ENCODE measurements around the gene TDG.
"Not testable (repeated sequence)": the region's sequence is repeated elsewhere in the genome, so short reads cannot be mapped to it uniquely, and the experiment has no call there.

TDG gene

DNA sequence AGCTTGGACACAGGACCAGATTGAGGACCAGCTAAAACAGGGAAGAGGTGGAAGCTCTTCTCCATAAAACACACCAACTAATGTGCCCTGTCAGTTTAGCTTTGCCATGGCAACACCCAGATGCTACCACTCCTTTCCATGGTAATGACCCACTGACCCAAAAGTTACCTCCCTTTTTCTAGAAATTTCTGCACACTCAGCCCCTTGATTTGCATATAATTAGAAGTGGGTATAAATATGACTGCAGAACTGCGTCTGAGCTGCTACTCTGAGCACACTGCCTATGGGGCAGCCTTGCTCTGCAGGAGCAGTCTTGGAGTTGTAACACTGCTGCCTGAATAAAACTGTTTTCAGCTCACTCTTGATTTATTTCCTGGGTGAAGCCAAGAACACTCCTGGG, 3.2 kb upstream of the TDG start:
- DNase-seq = no peak

DNA sequence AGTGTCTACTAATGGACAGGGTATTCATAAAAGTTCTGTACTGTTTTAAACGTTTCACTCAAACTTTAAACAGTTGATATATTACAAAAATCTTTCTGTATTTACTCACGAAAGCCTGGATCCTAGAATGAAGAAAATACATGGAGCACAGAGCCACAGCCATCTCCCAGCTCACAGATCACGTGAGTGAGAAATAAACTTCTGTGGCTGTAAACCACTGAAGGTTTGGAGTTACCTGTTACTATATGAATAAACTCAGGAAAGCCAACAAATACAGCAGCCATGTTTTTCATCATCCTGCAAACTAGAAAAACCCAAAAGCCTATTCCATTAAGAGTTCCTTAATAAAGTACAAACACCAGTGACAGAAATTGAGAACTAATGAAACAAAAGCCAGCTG, 867 bp upstream of the TDG start:
- DNase-seq = no peak

DNA sequence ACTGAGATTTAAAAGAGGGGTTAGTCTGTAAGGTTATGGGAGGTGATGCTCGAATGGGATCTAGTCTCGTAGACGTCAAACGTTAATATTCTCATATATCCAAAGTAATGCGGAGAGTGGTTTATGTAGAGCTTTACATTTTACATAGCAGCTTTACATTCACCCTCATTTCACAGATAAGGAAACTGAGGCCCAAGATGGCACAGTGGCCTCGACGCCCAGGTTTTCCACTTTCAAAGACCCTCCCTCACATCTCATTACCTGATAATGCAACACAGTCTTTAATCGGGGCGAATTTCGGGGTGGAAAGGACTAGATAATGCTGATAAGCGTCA, 450 bp upstream of the TDG start:
- no peak for DNase-seq

DNA sequence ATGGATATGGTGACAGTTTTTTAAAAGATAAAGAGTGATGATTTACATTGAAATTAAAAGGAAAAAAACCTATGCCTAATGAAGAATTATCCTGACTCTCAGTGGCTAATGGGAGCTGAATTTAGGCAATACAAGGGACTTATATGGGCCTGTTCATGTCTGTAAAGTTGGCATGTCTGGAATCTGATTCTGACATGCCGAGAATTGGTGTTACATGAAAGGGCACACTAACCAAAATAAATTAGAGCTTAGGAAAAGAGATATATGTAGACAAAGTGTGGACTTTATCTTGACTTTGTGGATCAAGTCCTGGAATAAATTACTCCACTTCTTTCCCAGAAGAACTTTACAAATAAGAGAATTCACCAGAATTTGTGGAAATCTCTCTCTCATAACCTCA, 1.1 kb downstream of the TDG start:
- DNase-seq = no peak

DNA sequence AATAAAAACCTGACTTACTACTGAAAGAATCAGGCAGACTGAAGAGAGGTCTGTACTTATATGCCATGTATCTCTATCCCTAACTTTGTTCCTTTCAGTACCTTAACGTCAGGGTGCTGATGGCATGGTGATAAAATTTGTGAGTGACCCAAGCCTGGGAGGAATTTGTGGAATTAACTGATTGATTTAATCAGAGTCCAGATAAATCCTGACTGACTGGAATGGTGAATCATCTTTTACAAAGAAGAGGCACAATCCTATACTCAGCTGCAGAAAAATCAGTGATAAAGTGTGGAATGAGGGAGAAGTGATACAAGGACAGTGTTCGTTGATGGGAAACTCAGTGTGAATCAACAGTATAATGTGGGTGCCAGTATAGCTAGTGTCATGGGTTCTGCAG, 3.7 kb downstream of the TDG start:
- no peak for DNase-seq

DNA sequence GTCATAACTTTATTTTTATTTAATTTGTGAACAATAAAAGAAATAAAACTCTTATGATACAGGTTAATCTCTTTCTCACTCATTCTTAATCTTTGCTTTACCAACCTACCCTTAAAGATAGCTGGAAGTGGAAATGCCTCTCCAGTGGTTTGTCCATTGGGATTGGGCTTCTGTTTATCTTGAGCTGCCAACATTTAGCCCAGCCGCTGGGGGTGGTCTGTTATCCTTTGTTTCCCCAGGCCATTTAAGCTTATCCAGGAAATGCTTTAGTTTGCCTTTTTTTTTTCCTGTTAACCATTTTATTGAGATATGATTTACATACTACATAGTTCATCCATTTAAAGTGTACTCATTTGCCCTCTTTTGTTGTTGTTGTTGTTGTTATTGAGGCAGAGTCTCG, 8.2 kb downstream of the TDG start:
- DNase-seq = no peak

DNA sequence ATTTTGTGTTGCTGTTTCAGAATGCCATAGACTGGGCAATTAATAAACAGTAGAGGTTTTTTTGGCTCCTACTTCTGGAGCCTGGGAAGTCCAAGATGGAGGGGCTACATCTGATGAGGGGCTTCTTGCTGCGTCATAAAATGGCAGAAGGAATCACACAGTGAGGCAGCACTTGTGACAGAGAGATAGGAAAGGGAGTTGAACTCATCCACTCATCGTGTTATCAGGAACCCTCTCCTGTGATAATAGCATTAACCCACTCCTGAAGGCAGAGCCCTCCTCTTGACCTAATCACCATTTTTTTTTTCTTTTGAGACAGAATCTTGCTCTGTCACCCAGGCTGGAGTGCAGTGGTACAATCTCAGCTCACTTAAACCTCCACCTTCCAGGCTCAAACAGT, 9.7 kb downstream of the TDG start:
- no peak for DNase-seq

DNA sequence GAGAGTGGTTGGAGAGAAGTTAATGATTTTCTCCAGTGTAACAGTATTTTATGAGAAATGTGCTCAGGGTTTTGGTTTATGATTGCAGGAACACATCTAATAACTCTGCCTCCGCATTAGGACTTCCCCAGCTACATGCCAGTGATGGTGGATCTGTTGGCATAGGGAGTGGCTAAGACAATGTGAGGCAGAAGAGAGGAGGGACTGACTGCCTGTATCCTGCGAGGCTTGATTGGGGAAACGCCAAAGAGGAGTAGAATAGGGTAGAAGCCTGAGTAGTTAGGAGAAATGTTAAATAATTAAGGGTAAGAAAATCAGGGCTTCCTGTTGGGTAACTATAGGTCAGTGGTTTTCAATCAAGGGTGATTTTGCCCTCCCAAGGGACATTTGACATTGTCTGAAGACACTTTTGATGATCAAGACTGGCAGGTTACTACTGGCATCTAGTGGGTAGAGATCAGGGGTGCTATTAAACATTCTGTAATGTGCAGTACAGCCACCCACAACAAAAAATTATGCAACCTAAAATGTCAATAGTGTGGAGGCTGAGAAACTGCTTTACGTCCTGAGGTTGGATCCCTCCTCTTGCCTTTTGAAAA, 12.8 kb downstream of the TDG start:
- DNase-seq = no peak

DNA sequence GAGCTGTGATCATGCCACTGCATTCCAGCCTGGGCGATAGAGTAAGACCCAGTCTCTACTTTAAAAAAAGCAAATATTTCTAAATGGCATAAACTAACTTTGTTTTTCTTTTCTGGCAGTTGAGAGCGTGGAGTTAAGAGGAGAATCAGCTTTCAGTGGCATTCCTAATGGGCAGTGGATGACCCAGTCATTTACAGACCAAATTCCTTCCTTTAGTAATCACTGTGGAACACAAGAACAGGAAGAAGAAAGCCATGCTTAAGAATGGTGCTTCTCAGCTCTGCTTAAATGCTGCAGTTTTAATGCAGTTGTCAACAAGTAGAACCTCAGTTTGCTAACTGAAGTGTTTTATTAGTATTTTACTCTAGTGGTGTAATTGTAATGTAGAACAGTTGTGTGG, 21.2 kb downstream of the TDG start:
- no peak for DNase-seq

DNA sequence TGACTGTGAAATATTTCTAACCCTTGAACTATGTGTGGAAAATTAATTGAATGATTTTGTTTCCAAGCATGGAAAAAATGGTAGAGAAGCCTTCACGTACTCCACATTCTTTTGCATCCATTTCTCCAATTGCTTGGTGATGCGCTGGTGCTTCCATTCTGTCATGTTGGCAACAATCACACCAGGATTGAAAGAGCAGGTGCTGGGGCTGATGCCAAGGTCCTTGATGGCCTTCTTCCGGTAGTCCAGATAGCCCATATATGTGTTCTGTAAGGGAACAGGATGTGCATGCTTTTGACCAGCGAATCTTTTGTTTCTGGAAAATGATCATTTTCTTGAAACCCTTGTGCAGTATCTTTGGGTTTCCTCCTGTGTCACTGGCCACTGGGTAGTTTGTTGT, 28.6 kb downstream of the TDG start:
- no peak for DNase-seq

DNA sequence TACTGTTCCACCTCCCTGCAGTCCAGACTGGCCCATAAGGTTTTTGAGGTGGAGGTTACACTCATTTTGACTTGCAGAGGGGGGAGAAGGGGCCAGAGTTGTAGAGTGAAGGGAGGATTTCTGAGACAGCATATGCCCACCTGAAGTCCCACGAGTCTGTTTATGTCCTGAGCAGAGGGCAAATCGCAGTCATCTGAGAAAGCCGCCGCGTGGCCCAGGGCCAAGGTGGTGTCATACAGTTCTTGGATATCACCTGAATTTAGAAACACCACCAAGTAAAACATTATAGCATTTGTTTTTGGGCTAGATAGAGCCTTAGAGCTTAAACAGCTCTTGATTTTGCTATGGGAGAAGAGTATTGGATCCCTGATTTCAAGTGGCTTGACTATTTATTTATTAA, 30.9 kb downstream of the TDG start:
- DNase-seq = no peak

DNA sequence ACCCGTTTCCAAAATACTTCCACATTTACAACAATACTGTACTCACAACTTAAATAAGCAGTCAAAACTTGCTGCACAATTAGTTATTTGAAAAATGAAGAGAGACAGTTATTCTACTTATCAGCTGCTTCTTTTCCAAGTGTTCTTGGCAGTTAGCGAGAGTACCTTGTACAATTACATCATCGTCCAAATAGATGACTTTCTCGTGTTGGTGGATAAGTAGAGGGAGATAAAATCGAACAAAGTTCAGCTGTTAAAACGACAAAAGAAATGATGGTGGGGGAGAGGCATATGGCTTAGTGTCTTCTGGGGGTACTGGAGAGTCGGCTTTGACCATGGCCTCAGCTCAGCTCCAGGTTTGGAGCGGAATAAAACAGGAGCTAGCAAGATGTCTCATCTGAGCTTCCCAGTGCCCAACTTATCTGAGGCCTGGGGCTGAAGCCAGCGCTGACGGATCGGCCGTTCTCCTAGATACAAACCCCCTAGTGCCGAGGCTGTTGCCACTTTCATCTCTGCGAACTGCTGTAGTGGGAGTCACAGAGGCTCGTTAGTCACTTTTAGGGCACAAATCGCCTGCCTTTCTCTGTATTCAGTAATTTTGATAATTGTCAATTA, 31.7 kb downstream of the TDG start:
- no peak for DNase-seq

DNA sequence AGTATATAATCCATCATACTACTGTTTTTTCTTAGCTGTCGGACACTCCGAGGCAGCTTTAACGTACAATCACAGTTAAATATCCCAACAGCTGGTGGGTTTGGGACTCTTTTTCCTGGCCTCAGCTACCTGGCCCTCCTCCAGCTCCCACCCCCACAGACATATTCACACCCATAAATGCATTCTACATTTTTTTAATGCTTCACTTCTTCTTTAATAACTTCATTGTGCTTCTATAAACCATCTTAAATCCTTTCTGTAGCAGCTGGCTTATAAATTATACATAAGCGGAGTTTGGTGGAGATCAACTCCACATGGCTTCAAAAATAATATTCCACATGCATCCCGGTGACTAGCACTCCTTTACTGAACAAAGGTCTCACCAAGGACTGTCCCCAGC, 33.3 kb downstream of the TDG start:
- no peak for DNase-seq

DNA sequence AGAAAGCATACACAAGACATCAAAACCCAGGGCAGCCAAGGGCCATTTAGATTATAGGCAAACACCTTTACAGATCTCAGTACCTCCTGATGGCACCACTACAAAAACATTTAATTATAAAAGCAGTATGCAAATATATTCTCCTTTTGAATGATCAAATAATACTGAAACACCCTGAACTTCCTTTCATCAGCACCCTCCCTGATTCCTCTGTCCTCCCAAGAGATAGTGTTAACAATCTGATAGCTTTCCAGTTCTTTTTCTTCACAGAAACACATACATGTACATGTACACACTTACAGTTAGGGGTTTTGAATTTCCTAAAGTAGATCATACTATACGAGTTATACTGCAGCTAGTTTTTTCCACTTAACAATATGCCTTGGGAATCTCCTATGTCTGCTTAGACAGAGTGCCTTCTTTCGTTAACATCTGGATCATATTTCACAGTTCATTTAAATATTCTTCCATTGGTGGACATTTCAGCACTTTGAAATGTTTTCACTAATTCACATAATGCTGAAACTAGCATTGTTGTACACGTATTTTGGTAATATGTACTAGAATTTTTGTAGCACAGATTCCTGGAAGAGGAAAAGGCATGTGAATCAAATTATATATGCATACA, 35.2 kb downstream of the TDG start:
- DNase-seq = no peak

DNA sequence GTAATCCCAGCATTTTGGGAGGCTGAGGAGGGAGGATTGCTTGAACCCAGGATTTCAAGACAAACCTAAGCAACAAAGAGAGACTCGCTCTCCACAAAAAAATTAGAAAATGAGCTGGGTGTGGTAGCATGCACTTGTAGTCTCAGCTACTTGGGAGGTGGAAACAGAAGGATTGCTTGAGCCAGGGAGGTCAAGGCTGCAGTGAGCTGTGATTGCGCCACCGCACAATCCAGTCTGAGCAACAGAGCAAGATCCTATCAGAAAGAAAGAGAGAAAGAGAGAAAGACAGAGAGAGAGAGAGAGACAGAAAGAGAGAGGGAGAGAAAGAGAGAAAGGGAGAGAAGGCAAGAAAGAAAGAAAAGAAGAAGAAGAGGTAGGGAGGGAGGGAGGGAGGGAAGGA, 37.0 kb downstream of the TDG start:
- no peak for DNase-seq

DNA sequence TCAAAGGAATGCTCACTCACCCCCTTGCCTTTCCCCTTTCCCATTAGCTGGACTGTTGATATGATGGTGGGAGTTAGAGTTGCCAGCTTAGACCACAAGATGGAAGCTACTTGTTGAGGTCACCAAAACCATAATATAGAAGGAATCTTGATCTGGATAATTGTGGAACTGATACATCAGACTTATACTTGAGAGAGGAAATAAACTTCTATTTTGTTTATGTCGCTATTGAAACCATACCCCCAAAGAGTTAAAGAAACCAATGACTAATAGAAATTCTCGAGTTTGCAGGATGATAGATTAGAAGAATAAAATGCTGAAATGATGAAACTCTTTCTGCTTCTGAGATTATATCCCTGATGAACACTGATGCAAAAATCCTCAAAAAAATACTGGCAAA, 37.9 kb downstream of the TDG start:
- no peak for DNase-seq

DNA sequence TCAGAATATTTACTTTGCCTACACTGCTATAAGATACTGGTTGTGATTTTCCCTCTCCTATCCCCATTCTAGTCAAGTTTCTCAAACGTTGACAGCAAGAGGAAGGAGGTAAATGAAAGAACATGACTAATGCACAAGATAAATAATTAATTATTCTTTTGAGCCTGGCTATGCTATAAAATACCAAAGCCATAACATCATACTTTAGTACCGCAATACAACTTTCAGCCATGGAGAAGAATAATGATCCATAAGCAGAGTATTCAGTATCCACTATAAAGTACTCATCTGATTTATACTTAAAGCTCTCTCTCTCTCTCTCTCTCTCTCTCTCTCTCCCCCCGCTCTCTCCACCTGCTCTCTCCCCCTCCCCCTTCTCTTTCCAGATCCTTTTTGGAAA, 41.3 kb downstream of the TDG start:
- no peak for DNase-seq

DNA sequence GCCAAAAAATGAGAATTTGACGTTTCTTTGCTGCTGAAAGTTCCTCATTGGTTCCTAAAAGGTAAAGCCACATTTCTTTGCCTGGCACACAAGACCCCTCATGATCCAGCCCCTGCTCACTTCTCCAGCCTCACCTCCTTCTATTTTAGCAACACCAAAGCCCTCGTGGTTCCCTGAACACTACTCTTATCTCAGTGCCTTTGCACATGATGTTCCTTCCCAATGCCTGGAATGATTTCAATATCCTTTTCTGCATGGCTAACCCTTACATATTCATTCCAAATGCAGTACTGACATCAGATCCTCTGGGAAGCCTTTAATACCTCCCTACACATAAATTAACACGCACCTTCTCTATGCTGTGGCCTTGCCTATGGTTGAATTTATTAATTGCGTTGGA, 44.4 kb downstream of the TDG start:
- no peak for DNase-seq

DNA sequence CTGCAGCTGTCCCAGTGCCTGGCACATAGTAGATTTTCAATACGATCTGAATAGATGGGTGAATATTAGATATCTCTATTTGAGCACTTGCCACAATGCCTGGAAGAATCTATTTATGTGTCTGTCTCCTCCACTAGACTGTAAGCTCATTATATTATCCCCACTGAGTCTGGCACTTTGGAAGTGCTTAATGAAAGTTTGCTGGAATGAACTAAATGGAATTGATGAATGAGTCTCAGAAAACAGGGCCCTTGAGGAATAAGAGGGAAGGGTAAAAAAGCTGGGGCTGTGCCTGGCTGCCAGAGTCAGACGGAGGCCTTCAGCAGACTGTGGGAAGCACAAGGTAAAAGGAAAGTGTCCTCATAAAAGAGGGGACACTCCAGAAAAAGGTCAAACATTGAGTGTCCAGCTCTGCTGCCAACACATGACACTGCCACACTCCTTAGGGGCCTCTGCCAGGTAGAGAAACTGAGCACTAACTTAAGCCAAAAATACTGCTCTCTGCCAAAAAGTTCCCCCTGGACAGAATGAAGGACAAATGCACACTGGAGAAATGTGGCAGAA, 45.0 kb downstream of the TDG start:
- no peak for DNase-seq

DNA sequence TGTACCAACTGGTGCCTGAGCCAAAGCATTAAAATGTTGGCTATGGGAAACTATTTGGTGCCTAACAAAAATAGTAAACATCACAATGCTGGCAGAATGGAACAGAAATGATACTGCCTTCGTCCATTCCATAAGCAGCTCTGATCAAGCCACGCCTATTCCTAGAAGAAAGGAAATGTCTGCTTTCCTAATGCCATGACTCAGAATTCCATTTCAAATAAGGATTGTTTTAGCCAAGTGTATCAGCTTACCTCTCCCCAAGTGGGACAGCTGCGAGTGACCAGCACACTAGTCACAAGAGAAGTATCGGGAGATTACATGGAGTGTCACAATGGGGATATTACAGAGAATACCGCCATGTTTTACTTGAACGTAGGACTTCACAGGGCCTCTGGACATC, 45.6 kb downstream of the TDG start:
- DNase-seq = no peak

DNA sequence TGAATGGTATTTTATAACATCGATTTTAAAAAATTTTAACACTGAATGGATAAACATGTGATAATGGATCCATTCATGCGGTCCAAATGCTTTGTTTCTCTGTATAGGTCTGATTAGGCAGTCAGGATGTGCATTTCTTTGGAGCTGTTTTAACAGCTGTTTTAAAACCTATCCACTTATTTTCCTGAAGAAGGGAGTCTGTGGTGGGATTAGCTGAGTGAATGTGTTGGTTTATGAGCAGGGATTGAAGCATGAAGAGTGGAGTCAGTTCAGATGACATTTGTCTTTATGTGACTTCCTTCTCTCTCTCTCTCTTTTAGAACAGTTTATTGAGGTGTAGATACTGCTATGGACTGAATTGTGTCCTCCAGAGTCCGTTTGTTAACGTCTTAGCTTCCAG, 46.7 kb downstream of the TDG start:
- no peak for DNase-seq

DNA sequence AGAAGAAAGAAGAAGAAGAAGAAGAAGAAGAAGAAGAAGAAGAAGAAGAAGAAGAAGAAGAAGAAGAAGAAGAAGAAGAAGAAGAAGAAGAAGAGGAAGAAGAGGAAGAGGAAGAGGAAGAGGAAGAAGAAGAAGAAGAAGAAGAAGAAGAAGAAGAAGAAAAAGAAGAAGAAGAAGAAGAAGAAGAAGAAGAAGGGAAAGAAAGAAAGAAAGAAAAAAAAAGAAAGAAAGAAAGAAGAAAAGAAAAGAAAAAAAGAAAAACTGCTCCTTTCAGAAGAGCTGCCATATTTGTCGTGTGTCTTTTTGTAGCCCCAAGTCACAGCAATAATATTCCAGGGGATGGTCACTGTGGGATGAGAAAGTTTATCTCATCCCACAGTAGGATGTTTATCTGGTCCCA, 56.2 kb downstream of the TDG start:
- DNase-seq = not testable (repeated sequence)

DNA sequence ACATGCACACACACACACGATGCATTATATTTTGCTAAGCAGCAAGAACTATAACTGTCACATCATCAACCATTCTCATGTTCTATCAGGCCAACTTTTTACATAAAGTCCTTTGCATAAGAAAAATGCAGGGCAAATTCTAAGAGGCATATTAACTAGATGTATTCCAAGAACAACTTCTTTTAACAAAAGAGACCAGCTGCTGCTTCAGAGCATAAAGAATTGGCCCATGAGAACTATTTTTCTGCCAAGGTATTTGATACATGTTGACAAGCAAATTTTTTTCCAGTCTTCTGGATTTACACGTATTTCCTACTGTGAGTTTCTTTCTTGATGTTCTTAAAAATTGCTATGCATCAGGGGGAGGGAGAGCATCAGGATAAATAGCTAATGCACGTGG, 57.1 kb downstream of the TDG start:
- no peak for DNase-seq

DNA sequence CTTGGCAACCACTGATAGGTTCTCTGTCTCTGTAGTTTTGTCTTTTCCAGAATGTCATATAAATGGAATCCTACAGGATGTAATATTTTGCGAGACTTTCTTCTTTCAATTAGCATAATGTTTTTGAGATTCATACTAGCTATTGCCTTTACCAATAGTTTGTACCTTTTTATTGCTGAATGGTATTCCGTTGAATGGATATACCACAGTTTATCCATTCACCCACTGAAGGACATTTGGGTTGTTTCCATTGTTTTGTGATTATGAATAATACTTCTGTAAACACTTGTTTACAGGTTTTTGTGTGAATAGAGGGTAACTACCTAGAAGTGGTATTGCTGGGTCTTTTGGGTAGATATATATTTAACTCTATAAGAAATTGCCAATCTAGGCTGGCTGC, 58.0 kb downstream of the TDG start:
- DNase-seq = no peak

DNA sequence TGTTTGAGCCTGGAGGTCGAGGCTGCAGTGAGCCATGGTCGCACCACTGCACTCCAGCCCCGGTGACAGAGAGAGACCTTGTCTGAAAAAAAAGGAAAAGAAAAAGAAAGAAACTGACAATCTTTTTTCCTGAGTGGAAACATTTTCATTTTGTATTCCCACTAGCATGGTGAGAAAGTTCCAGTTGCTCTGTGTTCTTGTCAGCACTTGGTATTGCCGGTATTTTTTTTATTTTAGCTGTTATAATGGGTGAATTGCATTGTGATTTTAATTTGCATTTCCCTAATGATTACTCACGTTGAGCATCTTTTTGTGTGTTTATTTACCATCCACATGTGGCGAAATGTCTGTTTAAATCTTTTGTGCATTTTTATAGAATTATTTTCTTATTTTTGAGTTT, 58.7 kb downstream of the TDG start:
- no peak for DNase-seq

Measured in NCI-H1930 (cell line).